NCI-H187 treated with DMSO at 0.1 percent for 48 hours (cell line): ENCODE data around the gene KRTAP4-16.
"Not testable (repeated sequence)": the region's sequence is repeated elsewhere in the genome, so short reads cannot be mapped to it uniquely, and the experiment has no call there.

Experiments
- DNase-seq: peaks from one replicate; lab custom pipeline; 2025; lab: John Stamatoyannopoulos, UW

The KRTAP4-16 gene

DNA sequence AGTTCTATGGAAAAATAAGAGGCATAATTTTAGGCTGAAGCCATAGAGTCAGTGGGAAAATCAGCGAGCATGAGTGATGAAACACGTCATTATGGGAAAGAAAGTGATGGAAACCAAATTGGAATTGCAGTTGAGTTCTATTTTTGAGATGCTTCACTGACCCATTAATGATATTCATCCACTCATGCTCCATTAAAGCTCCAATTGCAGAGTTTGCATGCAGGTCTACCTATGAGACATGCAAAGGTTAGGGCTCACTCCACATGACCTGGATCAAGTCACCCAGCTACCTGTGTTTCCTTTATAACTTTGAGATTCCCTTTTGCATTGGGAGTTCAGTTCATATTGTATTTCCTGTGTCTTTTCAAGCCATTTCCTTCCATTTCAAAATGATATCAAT, 28.3 kb downstream of the KRTAP4-16 start:
- no peak for DNase-seq

DNA sequence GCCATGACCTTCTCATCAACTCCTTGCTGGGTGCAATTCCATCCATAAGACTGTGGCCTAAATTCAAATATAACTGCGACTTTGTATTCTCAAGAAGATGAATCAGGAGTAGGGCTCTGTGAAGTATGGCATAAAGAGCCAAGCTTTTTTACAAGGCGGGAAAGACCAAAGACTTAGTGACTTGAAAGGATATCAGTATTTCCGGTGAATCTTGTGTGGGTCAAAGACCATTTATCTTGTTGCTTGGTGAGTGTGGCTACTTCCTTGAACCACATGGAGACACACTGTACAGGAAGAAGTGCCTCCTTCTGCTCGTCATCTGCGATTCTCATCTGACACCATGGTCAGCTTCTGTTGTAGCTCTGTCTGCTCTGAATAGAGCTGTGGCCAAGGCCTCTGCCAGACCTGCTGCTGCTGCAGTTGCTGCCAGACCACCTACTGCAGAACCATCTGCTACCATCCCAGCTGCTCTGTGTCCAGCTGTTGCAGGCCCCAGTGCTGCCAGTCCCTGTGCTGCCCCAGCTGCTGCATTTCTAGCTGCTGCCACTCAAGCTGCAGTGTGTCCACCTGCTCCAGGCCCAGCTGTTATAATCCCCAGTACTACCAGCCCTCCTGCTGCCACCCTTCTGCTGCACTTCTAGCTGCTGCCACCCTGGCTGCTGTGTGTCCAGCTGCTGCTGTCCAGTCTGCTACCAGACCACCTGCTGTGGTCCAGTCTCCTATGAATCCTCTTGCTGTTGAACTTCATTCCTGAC, 30.2 kb downstream of the KRTAP4-16 start:
- no peak for DNase-seq

DNA sequence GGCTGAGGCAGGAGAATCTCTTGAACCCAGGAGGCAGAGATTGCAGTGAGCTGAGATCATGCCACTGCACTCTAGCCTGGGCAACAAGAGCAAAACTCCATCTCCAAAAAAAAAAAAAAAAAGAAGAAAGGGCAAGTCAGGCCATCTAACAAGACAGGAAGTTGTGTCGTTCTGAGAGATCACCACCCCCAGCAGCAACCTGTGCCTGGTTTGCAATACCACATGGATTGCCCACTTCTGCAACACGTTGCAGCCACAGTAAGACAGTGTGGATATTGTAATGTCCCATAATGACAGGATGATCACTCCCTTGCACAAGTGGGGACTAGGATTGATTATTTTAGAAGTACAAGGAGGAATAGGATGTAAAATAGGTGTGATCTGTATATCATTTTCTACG, 33.0 kb downstream of the KRTAP4-16 start:
- DNase-seq: no peak

DNA sequence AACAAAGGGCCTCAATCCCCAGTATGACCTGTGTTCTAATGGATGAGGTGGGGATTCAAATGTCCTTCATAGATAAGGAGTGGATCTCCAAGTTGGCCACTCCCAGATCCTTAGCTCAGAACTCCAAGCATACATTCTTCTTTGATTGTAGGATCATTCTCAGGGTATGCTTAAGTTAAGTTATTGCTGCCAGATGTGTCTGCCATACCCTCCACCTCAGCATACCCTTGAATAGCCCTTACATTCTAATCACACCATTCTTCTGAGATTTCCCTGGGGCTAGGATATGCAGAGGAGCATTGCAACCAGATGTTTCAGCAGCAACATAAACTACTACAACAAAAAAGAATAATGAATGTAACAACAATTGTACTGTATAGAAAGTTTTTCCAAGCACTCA, 34.7 kb downstream of the KRTAP4-16 start:
- DNase-seq: no peak

DNA sequence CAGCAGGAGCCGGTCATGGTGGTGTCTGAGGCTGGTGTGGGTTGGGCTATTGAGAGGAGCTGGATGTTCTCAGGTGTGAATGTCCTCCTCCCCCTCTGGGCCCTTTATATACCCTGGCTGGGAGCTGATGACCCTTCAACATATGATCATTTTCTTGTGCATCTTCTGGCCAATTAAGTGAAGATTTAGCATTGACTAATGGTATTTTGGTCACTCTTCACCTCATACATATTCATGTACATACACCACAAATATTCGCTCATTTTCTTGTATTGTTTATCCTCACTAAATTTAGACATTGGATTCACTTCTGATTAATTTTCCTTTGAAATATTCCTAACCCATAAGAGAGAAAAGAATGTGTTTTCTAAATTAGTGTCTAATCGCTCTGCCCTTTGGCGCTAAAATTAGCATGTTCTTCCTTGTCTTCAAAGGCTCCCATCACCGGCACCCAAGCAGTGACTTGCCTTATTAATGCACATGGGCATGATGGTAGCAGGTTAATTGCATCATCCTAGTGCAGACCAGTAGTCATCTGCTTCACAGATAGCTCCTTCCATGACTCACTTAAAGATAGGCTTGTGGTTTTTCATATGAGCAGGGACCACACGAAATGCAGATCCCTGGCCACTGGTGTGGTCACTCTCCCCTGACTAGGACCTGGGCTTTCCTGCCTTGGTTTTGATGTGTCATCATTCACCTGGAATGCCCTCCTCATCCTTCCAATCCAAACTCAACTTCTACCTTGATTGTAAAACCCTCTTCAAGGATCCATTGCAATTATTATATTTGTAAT, 36.0 kb downstream of the KRTAP4-16 start, which contains the start of gene KRTAP2-4:
Gene KRTAP2-4, minus strand, starts transcription at position 51 of the 796 bp plus-strand sequence. Its CDS starts 34 bp downstream, at position 17.
- no peak for DNase-seq

DNA sequence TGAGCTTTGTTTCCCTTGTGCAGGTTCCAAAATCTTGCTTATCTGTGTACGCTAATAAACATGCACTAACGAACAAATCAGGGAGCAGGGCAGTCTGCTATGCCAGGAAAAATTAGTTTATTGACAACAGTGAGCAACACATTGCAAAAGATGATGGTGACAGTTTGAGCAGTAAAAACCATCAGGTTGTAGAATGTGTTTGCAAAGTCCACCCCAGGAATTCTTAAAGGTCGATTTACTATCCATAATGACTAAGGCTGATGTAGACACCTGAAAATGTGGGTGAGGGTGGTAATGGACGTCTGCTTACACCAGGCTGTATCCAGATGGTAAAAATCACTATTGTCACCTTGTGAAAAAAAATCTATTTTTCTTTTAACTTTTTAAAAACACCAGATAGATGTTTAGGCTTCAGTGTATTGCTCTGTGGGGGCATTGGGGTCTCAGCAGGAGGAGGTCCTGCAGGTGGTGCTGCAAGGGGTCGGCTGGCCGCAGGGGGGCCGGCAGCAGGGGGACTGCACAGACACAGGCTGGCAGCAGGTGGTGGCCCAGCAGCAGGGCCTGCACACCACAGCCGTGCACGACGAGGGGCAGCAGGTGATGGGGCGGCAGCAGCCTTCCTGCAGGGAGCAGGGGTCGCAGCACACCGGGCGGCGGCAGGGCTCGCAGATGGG, 36.9 kb downstream of the KRTAP4-16 start:
- not testable (repeated sequence) for DNase-seq

DNA sequence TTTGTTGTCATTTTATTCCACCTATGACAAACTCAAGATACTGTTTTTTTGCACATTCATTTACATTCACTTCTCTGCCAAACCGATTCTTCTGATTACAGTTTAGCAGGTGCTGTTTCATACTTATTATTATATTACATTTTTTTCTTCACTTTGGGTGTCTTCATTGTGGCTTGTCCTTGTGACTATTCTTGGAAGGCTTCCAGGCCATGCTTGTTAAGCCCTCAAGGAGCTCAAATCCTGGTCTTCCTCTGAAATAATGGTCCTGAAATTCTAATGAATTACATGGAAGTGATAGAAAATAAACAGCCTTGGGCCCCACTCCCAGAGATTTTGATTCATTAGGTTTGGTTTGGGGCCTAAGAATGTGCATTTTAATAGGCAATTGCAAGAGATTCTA, 37.7 kb downstream of the KRTAP4-16 start:
- no peak for DNase-seq

DNA sequence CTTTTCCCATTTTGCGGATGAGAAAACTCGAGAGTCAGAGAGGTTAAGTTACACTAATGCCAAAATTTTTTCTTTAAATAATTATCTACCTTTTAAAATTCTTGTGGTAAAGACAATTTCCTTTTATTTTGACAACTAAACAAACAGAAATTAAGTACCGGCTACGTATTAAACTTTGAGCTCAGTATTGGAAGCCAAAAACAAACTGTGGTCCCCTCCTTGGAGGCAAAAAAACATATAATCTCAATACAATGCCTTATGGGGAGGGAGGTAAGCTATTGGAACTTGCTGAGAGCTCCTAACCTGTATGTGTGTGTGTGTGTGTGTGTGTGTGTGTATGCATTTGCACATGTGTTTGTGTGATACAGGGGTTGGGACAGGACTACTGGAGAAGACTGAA, 38.6 kb downstream of the KRTAP4-16 start:
- DNase-seq: no peak

DNA sequence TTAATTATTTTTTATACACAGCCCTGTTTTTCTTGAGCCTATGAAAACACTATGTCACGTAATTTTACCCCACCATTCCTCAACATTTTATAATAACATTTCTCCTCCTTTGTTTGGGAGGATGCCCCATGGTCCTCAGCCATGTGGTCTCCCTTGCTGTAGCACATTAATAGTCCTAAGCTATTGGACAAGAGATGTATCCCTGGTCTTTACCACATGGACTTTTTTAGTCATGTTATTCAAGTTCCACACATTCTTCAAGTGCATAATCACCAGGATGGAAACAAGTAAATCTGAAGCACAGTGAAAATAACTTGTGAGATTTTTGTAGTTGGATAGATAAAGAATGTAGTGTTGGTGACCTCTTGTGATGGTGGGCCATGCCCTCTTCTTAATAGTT, 40.0 kb downstream of the KRTAP4-16 start:
- DNase-seq: no peak

DNA sequence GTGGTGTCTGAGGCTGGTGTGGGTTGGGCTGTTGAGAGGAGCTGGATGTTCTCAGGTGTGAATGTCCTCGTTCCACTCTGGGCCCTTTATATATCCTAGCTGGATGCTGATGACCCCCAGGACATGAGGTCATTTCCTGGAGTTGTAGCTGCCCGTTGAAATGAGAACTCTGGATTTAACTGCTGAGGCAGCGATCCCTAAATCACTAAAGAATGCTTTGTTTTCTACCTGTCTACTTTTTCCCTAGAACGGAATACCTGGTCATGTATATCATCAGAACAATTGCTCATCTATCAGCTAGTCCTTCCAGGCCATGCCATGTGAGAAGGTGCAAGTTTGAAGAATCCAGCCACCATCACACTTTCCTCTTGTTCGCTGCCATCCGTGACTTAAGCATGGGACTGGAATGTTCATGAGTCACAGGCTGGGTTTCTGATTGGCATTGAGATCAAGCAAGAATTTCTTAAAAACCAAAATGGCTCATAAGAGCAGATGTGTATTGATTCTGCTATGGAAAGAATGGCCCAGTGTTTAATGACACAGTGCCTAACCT, 41.9 kb downstream of the KRTAP4-16 start, which contains the start of gene KRTAP2-3:
Gene KRTAP2-3, minus strand, starts transcription at position 63 of the 553 bp plus-strand sequence. CDS start 64 bp downstream, outside the sequence.
- no peak for DNase-seq

DNA sequence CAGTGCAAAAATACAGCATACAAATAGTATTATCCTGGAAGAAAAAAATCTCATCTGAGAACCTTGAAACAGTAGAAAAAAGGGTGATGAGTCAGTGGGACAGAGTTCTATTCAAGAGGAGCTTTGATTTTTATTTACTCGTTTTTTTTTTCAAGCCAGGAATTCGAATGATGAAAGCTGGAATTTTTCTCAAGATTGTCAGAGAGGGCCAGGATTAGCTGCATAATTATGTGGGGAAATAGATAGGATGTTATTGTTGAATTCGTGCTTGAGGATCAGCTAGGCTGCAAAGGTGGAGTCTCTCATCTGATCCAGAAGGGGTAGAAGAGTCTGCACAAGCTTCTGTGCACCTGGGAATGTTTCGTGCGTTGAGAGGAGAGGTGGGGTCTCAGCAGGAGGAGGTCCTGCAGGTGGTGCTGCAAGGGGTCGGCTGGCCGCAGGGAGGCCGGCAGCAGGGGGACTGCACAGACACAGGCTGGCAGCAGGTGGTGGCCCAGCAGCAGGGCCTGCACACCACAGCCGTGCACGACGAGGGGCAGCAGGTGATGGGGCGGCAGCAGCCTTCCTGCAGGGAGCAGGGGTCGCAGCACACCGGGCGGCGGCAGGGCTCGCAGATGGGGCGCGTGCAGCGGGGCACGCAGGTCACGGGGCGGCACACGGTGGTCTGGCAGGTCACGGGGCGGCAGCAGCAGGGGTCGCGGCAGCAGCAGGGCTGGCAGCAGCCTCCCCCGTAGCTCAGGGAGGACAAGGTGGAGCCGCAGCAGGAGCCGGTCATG, 42.5 kb downstream of the KRTAP4-16 start:
- DNase-seq: not testable (repeated sequence)

DNA sequence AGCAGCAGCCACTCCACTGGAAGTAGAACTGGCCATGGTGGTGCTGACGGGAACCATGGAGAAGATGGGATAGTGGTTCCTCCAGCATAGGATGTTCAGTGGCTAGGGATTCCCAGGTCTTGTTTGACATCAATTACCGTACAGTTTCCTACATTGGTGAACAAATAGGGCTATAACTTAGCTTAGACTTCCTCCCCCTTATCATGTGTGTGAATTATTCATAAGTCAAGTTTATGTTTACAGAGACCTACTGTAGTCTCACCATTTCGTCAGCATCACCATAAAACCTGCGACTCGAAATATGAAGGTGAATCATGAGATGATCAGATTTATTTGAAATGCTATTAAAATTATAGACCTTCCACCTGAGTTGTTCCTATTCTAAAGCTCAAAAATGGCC, 43.3 kb downstream of the KRTAP4-16 start:
- no peak for DNase-seq

DNA sequence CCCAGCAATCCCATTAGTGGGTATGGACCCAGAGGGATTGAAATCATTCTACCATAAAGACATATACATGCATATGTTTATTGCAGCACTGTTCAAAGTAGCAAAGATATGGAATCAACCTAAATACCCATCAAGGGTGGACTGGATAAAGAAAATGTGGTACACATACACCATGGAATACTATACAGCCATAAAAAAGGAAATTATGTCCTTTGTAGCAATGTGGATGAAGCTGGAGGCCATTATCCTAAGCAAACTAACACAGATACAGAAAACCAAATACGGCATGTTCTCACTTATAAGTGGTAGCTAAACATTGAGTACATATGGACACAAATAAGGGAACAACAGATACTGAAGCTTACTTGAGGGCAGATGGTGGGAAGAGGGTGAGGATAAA, 44.5 kb downstream of the KRTAP4-16 start:
- no peak for DNase-seq

DNA sequence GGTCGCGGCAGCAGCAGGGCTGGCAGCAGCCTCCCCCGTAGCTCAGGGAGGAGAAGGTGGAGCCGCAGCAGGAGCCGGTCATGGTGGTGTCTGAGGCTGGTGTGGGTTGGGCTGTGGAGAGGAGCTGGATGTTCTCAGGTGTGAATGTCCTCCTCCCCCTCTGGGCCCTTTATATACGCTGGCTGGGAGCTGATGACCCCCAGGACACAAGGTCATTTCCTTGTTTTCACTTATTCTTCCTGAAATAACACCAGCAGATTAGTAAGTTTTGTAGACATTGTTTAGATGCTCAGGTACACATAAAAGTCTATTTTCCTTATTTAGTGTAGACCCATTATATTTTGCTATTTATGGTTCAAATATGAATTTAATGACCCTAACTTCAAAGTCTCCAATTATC, 46.9 kb downstream of the KRTAP4-16 start, which contains the start of gene KRTAP2-2:
Gene KRTAP2-2, minus strand, starts transcription at position 101 of the 400 bp plus-strand sequence. Its CDS starts 19 bp downstream, at position 82.
- DNase-seq: not testable (repeated sequence)

DNA sequence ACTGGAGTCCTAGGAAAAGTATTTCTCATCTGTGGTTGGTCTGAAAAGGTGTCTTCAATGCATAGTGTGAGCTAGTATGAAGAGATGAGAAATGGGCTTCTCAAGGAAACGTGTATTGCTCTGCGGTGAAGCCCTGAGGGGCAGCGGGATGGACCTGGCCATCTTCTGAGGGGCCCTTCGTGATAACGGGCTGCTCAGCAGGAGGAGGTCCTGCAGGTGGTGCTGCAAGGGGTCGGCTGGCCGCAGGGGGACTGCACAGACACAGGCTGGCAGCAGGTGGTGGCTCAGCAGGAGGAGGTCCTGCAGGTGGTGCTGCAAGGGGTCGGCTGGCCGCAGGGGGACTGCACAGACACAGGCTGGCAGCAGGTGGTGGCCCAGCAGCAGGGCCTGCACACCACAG, 47.5 kb downstream of the KRTAP4-16 start:
- not testable (repeated sequence) for DNase-seq

DNA sequence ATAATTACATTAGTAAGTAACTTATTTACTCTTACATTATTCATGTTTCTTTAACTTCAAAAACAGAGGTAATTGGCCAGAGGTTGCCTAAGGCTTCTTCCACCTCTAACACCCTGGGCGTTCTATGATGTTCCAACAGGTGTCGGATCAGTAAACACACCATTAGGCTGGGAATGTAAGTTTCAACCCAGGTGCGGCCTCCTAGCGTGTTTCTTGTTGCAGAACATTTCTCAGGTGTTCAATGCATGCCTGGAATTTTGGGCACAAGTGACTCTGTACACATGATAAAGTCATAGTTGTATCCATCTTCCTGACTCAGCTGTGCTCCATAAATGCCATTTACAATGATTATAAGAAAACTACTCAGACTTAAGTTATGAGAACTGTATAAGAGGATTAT, 48.0 kb downstream of the KRTAP4-16 start:
- DNase-seq: no peak

DNA sequence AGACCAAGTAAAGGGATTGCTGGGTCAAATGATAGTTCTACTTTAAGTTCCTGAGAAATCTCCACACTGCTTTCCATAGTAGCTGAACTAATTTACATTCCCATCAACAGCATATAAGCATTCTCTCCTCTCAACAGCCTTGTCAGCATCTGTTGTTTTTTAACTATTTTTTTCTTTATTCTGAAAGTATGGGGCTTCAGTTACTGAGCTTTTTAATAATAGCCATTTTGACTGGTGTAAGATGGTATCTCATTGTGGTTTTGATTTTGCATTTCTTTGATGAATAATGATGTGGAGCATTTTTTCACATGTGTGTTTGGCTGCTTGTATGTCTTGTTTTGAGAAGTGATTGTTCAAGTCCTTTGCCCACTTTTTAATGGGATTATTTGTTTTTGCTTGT, 49.4 kb downstream of the KRTAP4-16 start:
- DNase-seq: no peak
